DND-41 (cell line): ENCODE data around the gene TSC22D4.

Source experiments
- EZH2 ChIP-seq: IDR thresholded peaks from 3 replicates; pipeline ENCODE4 v1.6.1; 2012; ENCODE audit warnings: borderline replicate concordance, low read depth, mild to moderate bottlenecking, moderate library complexity, low read length, inconsistent platforms; ENCODE audit not compliant: severe bottlenecking
- TF ChIP-seq, protein P1 (sequence below): IDR thresholded peaks from 2 replicates; pipeline ENCODE4 v1.5.1; 2012; ENCODE audit warnings: borderline replicate concordance, low read length, moderate library complexity, mild to moderate bottlenecking; ENCODE audit not compliant: poor library complexity, severe bottlenecking; ENCODE audit errors: extremely low read depth

DNA sequence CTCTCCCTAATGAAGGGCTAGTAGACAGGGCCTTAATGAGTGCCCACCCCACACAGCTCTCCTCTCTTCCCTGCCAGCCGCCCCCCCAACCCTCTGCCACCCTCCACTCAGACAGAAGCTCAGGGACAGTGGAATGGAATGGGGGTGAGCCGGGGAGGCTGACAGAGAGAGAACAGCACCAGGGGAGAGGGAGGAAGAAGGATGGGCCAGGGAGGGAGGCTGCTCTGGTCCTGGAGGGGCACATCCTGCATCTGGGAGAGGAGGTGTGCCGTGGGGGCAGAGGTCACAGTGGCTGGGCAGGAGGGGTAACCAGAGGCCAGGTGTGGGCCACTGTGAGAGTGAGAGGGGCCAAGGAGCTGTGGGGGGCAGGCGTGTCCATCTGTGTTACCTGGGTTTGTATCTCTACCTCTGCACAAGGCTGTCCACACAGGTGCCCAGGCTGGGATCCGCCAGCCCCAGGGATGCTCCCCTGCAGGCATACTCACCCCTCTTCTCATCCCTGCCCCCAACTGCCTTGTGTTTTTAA, 7.2 kb upstream of the TSC22D4 start:
- TF ChIP-seq, protein P1, sequence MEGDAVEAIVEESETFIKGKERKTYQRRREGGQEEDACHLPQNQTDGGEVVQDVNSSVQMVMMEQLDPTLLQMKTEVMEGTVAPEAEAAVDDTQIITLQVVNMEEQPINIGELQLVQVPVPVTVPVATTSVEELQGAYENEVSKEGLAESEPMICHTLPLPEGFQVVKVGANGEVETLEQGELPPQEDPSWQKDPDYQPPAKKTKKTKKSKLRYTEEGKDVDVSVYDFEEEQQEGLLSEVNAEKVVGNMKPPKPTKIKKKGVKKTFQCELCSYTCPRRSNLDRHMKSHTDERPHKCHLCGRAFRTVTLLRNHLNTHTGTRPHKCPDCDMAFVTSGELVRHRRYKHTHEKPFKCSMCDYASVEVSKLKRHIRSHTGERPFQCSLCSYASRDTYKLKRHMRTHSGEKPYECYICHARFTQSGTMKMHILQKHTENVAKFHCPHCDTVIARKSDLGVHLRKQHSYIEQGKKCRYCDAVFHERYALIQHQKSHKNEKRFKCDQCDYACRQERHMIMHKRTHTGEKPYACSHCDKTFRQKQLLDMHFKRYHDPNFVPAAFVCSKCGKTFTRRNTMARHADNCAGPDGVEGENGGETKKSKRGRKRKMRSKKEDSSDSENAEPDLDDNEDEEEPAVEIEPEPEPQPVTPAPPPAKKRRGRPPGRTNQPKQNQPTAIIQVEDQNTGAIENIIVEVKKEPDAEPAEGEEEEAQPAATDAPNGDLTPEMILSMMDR = no peak
- no peak for TF ChIP-seq EZH2
